Fibroblast of skin of abdomen (primary cell): Measurements from ENCODE around the gene TNRC6B.
A peak's percentile ranks its signal among the peaks of the same experiment; 100 is the strongest.
"Not testable (repeated sequence)": the region's sequence is repeated elsewhere in the genome, so short reads cannot be mapped to it uniquely, and the experiment has no call there.

ENCODE experiments used
- DNase-seq: peaks from one replicate; pipeline ENCODE4 v3.0.0-alpha.2; 2013

TNRC6B gene

DNA sequence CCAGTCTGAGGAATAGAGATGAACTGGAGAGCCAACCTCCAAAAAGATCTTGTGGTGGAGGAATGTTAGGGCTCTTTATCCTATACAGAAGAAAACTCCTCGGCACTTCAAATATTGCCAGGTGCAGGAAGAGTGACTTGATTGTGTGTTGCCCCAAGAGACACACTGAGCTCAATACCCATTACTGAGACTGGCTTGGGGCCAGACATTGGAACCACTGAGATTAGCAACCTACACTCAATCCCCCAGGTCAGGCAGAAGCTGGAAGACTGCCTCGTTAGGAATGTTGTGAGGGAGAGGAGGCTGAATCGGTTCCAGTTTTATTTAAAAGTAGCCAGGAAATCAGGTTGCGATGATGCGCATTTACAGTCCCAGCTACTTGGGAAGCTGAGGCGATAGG is 190.3 kb downstream of the TNRC6B start:
- no peak for DNase-seq

DNA sequence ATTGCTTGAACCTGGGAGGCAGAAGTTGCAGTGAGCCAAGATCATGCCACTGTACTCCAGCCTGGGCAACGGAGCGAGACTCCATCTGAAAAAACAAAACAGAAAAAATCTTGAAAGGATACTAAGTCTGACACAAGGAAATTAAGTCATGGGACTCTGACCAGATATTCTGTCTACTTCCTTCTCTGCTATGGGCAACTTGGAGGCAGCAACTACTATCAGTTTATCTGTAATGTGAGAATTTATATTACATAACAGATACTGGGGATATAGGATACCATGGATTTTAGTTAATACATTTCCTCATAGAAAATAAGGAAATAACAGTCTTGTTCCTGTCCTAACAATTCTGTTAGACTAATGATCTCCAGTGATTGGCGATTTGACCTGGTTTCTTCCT is 191.1 kb downstream of the TNRC6B start:
- no peak for DNase-seq

DNA sequence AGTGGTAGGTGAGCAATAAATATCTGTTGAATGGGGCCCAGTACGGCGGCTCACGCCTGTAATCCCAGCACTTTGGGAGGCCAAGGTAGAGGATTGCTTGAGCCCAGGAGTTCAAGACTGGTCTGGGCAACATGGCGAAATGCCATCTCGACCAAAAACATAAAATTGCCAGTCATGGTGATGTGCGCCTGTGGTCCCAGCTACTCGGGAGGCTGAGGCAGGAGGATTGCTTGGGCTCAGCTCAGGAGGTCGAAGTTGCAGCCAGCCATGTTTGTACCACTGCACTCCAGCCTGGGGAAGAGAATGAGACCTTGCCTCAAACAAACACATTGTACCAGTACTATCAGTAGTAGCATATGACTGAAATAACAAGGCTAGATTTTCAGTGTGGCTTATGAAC is 196.8 kb downstream of the TNRC6B start:
- DNase-seq = no peak

DNA sequence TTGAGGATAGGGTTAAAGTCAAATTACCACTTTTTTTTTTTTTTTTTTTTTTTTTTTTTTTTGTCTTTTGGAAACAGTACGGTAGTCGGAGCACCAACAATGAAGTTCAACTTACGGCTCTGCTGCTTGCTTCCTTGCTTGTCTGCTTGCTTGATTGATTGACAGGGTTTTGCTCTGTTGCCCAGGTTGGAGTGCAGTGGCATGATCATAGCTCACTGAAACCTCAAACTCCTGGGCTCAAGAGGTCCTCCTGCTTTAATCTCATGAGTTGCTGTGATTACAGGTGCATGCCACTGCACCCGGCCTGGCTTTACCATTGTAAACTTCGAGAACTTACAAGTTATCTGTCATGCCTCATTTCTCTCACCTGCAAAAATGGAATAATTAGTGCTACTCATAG is 198.4 kb downstream of the TNRC6B start:
- DNase-seq = no peak

DNA sequence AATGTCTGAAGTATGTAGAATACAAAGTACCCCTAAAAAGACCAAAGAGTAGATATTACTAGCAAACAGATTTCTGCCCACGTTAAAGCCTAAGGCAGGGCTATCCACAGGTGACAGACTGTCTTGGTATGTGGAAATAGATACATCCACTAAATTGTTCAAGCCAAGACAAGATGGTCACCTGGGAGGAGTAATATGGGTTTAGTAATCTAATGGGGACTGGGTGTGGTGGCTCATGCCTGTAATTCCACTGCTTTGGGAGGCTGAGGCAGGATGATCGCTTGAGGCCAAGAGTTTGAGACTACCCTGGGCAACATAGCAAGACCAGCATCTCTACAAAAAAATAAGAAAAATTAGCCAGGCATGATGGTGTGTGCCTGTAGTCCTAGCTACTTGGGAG is 200.2 kb downstream of the TNRC6B start:
- DNase-seq = no peak

DNA sequence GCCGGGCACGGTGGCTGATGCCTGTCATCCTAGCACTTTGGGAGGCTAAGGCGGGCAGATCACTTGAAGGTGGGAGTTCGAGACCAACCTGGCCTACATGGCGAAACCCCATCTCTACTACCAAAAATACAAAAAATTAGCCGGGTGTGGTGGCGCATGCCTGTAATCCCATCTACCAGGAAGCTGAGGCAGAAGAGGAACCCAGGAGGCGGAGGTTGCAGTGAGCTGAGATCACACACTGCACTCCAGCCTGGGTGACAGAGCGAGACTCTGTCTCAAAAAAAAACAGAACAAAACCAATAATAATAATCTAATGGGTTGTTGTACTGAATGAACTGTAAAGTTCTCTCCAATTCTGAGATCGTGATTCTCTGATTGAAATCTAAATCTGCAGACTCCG is 200.7 kb downstream of the TNRC6B start:
- not testable (repeated sequence) for DNase-seq

DNA sequence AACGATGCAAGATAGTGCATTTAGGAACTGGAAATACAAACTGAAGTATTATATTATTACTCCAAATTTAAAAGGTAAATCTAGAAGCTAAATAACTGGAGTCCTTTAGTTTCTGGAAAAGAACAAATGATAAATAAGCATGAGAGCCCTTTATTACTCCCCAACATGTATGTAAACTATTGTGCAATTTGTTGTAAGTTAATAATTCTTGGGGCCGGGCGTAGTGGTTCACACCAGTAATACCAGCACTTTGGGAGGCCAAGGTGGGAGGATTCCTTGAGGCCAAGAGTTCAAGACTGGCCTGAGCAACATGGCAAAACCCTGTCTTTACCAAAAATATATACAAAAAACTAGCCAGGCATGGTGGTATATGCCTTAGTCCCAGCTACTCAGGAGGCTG is 203.7 kb downstream of the TNRC6B start:
- no peak for DNase-seq

DNA sequence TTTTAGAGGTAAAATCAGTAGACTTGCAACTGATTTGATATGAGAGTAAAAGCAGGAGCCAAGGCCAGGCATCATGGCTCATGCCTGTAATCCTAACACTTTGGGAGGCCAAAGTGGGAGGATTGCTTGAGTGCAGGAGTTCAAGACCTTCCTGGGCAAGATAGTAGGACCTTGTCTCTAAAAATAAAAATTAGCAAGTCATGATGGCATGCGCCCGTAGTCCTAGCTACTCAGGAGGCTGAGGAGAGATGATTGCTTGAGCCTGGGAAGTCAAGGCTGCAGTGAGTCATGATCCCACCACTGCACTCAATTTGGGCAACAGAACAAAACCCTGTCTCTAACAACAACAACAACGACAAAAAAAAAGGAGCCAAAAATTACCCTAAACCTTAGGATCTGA is 206.2 kb downstream of the TNRC6B start:
- DNase-seq = peak; percentile 31

DNA sequence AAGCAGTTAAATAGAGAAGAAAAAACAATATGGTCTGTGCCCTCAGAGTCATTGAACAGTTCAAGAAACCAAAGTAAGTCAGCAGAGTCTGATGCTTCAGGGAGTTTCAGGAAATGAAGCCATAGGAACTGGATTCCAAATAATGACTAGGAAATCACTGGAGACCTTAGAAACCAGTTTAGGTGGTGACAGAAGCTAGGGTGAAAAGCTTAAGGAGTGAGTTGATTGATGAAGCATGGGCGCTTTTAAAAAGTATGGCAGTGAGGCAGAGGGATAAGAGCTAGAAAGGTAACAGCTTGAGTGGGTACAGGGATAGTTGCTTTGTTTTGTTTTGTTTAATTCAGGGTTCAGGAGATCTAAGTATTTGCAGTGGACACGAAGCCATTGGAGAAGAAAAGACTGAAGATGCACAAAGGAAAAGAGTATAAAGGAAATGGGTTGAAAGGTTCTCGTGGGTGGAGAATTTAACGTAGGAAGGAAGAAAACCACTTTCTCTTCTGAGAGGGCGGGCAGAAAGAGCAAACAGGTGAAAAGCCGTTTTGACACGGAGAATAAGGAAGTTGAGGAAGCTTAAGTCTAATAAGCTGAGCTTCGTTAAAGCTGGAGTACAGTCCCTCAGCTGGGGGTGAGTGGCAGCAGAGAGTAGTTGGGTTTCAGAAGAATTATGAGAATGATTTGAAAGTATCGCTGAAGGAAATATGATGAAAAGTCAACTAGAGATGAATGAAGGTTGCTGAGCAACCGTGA is 207.5 kb downstream of the TNRC6B start:
- no peak for DNase-seq
